Stimulated activated CD4-positive, alpha-beta T cell treated with anti-CD3 and anti-CD28 coated beads, TNF-alpha, amount 100 ng/mL, for 48 hours (primary cell): ENCODE data around the gene FER.
"Not testable (repeated sequence)": the region's sequence is repeated elsewhere in the genome, so short reads cannot be mapped to it uniquely, and the experiment has no call there.

ENCODE experiments used
- DNase-seq, 3 donors: peaks; one replicate each; pipeline ENCODE4 v3.0.0-alpha.2; 2020; ENCODE audit warnings: low read depth in 3 of 3

The FER gene

GRCh38 chr5:108953940-108954339 lies 206.2 kb downstream of the FER start:
- DNase-seq = no peak

- DNase-seq = no peak
Measured at GRCh38 chr5:108957333-108957732, 209.6 kb downstream of the FER start.

- DNase-seq = no peak
Measured at GRCh38 chr5:108966910-108967309, 219.2 kb downstream of the FER start.

GRCh38 chr5:108974594-108974993 lies 226.9 kb downstream of the FER start:
- DNase-seq = no peak

- DNase-seq = no peak
Measured at GRCh38 chr5:108975697-108976096, 228.0 kb downstream of the FER start.

- DNase-seq = no peak
Measured at GRCh38 chr5:108983461-108984092, 235.9 kb downstream of the FER start.

GRCh38 chr5:108989761-108990392 lies 242.2 kb downstream of the FER start:
- DNase-seq = no peak

GRCh38 chr5:108992396-108993085 lies 244.8 kb downstream of the FER start:
- DNase-seq = not testable (repeated sequence)

GRCh38 chr5:108993440-108993839 lies 245.7 kb downstream of the FER start:
- not testable (repeated sequence) for DNase-seq

- DNase-seq = no peak
Measured at GRCh38 chr5:108997720-108998119, 250.0 kb downstream of the FER start.

- no peak for DNase-seq
Measured at GRCh38 chr5:108998216-108998615, 250.5 kb downstream of the FER start.

- DNase-seq = no peak
Measured at GRCh38 chr5:109003928-109004327, 256.2 kb downstream of the FER start.

GRCh38 chr5:109005297-109006009 lies 257.8 kb downstream of the FER start:
- no peak for DNase-seq

- no peak for DNase-seq
Measured at GRCh38 chr5:109006129-109006528, 258.4 kb downstream of the FER start.

- no peak for DNase-seq
Measured at GRCh38 chr5:109016300-109016699, 268.6 kb downstream of the FER start.

GRCh38 chr5:109022056-109022455 lies 274.4 kb downstream of the FER start:
- no peak for DNase-seq

GRCh38 chr5:109025729-109026128 lies 278.0 kb downstream of the FER start:
- DNase-seq = not testable (repeated sequence)

GRCh38 chr5:109027983-109028607 lies 280.4 kb downstream of the FER start:
- DNase-seq = no peak

- no peak for DNase-seq
Measured at GRCh38 chr5:109028608-109029299, 281.1 kb downstream of the FER start.

- DNase-seq = no peak
Measured at GRCh38 chr5:109029847-109030246, 282.1 kb downstream of the FER start.

GRCh38 chr5:109030360-109031143 lies 282.9 kb downstream of the FER start:
- no peak for DNase-seq
